ENCODE measurements around the gene CKB.

Gene CKB

DNA sequence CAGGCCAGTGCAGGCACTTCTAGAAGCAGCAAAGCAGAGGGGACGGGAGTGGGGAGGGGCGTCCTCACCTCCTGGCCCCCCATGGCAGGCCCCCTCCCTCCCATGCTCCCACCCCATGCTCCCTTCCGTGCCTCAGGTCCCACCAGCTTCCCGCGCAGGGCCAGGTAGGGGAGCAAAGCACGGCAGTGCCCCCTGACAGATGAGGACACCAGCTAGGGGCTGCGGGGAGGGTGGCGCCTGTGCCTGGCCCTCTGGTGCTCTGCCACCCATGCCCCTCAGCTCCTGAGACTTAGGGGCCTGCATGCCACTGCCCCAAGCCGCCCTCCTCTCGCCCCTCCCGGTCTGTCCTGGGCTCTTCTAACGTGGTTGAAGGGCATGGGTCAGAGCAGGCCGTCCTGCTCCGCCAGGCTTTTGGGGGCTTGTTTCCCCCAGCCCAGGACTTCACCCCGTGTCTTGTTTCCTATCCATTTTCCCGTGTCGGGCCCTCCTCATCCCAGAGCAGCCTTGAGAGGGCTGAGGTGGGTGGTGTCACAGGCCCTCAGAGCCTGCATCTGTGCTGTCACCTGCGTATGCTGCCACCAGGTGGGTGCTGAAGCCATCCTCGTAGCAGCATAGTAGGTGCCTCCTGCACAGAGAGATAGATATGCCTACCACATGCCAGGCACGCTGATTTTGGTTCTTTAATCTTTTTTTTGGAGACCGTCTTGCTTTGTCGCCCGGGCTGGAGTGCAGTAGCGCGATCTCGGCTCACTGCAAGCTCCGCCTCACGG is 16.6 kb upstream of the CKB start:
- in situ Hi-C loops (cut with HindIII; ENCODE audit: low sequenced_read_pairs), result no loop called here

DNA sequence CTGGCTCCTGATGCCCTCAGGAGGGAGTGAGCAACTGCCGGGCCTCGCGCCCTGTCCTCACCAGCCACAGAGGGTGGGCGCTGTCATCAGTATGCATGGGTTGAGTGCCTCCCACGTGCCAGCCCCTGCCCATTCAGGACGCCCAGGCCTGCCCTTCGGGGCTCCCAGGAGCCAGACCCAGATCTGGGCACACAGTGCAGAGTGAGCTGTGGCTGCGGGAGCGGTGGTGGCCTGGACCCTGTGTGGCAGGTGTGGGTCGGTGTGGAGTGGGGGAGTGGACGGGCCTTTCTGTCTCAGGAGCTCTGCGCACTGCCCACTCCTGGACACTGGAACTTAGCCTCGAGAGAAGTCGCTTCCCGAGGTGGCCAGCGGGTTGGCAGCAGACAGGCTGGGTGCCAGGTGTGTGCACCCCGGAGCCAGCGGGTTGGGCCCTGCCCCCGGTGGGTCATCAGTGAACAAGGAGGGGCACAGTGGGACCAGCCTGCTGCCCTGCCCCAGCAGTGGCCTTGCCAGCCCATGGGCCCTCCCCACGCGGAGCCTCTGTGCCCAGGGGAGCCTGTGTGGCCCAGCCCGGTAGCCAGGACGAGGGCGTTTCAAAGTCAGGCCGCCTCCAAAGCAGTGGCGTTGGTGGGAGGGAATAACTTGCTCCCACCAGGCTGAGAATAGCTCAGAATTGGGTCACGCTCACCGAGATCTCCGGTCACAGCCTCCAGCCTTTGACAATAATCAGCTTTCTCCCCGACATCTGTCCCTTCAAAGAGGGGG is 15.8 kb upstream of the CKB start:
- in situ Hi-C loops (cut with HindIII; ENCODE audit: low sequenced_read_pairs), result no loop called here

DNA sequence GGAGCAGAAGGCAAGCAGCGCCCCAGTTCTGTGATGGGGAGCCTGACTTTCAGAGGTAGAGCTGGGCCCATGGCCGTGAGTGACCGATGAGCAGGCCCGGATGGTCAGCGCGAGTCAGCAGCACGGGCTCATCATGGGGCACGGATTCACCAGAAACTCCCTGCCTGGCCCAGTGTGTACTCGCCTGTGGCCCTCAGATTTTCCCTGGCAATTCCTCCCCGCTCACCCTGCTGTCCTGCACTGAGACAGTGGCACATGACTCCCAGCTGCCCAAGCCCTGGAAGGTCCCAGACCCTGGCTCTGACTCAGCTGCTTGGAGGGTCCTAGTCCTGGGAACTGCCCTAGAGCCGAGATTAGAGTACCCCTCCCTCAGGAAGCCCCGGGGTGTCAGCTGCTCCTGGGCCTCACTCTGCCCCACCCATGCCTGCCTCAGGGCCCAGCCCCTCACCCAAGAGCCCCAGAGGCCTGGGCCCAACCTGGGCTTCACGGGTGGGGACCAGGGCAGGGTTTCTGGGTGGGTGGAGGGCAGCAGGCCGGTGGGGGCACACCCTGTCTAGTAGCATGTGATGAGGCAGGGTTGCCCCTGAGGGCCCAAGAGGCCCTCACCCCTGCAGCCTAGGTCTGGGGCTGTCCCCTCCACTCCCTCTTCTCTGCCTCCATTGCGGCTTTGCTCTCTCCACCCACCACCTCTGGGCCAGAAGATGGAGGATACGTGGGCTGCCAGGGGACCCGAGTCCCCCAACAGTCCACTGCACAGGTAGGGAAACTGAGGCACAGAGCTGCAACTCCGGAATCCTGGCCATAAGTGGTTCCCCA is 14.8 kb upstream of the CKB start:
- in situ Hi-C loops (cut with HindIII; ENCODE audit: low sequenced_read_pairs), result no loop called here

DNA sequence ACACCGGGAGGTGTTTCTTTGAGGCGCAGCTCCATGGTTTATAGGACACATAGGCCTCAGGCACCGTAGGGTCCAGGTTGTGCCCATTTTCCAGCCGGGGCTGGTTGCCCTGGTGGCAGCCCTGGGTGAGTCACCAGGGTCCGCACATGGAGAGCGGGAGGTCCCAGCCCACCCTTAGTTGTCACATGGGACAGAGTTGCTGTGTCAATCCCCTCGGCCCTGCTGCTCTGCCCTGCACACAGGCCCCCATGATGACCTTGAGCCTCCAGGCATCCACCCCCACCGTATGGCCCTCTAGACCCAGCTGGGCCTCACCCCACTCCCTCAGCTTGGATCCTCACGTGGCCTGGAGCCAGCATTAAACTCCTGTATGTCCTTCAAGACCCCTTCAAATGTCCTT is 14.1 kb upstream of the CKB start:
- in situ Hi-C loops (cut with HindIII; ENCODE audit: low sequenced_read_pairs), result no loop called here

DNA sequence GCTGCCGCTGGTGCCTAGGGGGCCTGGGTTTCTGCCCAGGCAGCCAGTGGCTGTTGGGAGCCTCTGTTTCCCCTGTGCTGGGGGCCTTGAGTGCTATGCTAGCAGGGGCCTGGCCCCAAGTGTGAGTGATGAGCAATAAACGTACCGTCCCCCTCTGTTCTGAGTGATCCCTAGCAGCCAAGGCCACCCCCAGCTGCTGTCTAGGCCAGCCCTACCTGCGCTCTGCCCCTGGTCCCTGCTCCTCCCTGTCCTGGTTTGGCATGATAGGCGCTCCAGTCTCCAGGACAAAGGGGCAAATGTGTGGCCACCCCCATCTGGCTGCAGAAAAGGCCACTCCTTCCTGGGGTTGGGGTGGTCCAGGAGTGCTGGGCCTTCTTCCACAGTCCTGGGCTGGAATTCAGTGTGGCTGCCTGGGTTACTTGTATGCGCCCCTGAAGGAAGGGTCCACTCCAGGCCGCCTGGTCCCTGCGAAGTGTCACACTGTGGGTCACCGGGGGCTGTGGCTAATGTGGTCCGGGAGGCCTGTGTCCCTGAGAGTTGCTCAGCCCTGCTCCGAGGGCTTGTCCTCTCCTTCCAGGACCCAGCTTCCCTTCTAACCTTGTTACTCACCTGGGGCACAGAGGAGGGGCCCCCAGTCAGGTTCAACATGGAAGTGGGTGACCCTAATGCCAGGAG is 13.4 kb upstream of the CKB start:
- in situ Hi-C loops (cut with HindIII; ENCODE audit: low sequenced_read_pairs), result no loop called here

DNA sequence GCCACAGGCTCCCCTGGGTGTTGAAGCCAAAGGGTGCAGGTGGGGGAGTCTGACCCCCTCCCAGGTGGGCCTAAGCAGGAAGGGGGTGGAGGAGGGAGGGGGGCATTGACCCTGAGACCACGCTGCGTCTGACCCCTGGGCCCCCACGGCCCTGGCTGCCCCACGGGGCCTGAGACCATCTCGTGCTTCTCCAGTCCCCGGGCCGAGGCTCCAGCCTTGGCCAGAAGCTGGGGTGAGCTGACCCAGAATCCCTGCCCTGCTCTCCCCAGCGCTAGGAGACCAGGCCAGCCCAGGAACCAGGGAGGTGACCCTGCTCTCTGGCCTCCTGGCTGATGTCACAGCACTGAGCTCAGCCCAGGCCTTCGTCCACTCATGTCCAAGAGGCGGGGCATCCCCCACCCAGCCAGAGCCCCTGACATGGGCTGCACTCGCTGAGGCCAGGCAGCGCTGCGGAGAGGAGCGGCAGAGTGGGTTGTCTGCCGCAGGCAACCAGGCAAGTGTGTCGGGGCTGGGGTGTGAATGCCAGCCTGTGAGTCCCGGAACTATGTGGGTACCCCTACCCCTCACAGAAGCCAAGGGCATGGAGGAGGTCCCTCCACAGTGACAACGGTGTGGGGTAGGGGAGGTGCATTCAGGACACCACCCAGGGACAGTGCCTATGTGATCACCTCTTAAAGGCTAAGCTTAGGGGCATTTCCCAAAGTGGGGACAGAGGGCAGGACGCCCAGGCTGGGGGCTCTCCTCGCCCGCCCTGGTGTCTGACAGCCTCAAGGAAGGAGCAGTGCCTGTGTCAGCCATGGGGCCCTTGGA is 12.7 kb upstream of the CKB start:
- in situ Hi-C loops (cut with HindIII; ENCODE audit: low sequenced_read_pairs), result no loop called here

DNA sequence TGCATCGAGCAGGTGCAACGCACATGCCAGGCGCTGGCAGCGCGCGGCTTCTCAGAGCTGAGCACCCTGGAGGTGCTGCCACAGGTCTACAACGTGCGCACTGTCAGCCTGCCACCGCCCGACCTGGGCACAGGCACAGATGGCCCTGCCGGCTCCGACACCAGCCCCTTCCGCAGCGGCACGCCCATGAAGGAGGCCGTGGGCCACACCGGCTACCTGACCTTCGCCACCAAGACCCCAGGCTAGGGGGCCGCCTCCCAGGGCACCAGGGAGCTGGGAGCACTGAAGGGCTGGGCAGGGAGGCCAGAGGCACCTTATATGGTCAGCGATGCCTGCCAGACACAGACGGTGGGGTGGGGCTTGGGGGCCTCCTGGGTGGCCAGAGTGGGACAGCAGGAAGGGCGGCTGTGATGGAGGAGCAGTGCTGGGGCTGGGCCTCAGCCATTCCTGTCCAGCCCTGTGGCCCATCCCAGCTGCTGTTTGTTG is 12.0 kb upstream of the CKB start:
- in situ Hi-C loops (cut with HindIII; ENCODE audit: low sequenced_read_pairs), result no loop called here

DNA sequence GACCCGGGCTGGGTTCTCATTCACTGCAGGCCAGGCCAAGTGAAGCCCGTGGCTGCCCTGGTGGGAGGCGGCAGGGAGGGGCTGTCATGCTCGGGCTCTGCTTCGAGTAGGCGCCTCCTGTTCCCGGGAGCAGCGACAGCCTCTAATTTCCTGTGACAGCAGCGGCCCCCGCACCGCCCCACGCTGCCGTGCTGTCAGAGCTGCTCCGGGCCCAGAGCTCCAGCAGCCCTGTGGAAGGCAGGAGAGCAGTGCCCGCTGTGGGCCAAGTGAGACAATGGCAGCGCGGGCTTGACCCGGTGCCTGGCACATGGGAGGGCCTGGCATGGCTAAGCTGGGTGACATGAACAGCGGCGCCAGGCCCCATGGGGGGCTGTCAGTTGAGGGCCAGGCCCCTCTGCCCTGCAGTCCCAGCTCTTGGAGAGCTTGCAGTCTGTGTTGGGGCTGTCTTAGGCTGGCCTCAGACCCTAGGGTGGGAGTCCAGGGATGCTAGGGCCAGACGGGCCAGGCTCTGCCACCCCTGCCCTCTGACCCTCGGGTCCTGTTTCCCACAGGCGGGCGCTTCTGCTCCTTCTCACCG is 11.5 kb upstream of the CKB start:
- in situ Hi-C loops (cut with HindIII; ENCODE audit: low sequenced_read_pairs), result no loop called here

DNA sequence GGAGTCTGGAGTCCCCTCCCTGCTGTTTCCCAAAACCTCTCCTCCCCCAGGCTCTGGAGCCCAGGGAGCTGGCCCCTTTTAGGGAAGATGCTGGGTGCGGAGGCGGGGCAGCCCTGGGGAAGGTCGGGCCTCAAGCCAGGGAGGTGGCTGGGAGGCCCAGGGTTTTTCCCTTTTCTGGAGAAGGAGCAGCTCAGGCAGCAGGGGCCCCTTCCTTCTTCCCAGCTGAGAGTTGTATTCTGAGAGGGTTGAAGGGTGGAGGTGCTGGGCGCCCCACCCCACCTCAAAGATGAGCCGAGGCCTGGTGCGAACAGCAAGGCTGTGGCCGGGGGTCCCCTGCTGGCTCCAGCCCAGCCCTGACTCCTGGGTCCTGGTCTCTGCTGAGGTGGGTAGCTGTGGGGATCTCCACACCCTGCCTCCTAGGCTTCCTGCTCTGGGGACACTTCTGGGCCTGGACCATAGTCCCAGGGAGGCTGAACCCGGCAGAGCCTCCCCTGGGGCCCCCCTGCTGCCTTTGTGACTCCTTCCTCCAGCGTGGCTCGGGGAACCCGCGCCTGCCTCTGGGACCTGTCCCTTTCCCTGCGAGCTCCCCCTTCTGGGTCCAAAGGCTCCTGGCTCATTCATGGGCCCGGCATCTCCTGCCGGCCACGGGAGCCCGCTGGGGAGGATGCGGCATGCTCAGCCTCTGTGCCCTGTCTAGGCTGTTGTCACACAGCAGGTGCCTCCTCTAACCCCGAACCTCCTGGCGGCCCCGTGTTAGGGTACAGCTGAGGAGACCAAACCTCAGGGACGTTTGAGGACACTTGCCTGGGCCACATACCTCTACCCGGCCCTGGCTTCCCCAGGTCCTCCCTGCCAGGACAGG is 10.7 kb upstream of the CKB start:
- in situ Hi-C loops (cut with HindIII; ENCODE audit: low sequenced_read_pairs), result no loop called here

DNA sequence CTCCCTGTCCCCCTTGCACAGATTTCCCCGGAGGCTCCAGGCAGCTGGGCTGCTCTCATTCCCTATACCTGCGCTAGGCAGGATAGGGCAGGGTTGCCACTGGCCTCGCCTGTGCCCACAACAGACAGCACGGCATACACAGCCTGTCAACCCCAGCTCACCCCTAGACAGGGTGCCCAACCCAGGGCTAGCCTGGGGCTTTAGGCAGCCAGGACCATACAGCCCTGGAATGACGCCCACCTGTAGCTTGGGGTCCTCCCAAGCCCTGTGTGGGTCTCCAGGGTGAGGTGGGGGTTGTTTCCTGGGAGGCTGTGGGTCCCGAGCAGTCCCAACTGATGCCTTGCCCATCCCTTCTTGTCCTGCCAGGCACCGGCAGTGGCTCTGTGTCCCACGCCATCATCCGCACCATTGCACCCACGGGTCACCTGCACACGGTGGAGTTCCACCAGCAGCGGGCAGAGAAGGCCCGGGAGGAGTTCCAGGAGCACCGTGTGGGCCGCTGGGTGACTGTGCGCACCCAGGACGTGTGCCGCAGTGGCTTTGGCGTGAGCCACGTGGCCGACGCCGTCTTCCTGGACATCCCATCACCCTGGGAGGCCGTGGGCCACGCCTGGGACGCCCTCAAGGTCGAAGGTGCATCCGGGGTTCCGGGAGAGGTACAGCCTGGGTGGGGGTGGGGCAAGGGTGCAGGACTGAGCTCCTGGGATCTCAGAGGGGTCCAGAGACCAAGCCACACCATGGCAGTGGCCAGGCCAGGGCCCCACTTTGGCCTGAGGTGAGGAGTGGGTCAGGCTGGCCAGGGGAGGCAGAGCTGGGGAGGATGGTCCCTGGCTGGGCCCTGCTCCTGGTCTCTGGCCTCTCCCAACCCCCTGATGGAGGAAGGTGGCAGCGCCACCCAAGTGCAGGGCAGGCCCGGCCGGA is 9.8 kb upstream of the CKB start:
- in situ Hi-C loops (cut with HindIII; ENCODE audit: low sequenced_read_pairs), result no loop called here

DNA sequence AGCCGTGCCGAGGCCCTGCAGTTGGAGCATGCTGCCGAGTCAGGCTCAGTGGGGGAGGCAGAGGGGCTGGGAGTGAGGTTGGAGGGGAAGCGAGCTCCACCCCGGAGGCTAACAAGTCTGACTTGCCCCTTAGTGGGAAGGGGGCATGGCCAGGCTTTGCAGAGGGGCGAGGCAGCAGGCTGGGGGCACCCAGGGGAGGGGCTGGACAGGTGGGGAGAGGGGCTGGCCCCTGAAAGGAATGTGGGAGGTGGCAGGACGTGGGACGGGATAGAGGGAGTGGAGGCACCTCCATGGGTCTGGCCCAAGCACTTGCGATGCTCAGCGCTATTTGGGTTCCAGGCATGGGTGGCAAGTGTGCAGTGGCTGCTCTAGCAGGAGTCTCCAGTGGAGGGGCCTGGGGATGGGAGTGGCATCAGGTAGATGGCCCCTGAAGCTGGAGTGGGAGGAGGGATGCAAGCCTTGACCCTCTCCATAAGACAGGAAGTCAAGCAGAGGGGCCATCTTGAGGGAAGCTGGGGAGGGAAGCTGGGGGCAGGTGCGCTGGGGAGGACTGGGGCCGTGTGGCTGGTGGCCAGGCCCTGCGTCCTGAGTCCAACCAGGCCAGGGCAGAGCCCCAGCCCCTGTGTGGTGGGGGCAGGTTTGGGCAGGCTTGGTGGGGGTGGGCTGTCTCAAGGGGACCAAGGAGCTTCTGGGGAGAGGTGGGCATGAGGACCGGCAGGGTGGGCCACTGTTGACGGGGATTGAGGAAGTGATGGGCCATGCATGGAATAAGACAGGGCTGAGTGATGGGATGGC is 9.0 kb upstream of the CKB start:
- in situ Hi-C loops (cut with HindIII; ENCODE audit: low sequenced_read_pairs), result no loop called here

DNA sequence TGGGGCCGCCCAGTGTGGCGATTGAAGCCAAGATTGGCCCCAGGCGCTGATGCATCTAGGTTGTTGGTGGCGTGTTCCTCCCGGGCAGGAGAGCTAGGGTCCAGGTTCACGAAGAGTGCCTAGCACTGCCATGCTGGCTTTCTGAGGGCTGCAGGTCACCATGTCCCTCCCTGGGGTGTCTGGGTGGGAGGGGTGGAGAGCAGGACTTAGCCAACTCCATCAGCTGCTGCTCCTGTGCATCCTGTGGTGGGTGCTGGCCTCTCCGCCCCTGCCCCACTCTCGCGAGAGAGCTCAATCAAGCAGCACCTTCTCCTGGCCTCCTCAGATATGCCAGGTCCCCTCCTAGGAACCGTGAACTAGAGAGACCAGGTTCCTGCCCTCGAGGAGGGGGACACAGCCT is 8.2 kb upstream of the CKB start:
- in situ Hi-C loops (cut with HindIII; ENCODE audit: low sequenced_read_pairs), result no loop called here

DNA sequence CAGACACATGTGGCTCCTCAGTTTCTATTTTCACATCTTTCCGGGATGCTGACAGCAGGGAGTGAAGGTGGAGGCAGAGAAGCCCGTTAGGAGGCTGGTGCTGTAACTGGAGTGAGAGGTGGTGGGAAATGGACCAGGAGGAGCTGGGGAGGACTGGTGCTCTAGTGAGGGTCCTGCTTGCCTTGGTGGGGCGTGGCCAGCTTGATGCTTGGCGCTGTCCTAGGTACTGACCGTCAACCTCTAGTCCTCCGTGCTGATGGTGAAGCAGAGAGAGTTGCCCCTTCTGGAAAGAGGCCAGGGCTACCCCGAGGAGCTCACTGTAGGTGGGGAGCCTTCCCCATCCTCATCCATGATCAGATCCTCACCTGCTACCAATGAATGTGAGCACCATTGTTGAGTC is 7.8 kb upstream of the CKB start:
- in situ Hi-C loops (cut with HindIII; ENCODE audit: low sequenced_read_pairs), result no loop called here

DNA sequence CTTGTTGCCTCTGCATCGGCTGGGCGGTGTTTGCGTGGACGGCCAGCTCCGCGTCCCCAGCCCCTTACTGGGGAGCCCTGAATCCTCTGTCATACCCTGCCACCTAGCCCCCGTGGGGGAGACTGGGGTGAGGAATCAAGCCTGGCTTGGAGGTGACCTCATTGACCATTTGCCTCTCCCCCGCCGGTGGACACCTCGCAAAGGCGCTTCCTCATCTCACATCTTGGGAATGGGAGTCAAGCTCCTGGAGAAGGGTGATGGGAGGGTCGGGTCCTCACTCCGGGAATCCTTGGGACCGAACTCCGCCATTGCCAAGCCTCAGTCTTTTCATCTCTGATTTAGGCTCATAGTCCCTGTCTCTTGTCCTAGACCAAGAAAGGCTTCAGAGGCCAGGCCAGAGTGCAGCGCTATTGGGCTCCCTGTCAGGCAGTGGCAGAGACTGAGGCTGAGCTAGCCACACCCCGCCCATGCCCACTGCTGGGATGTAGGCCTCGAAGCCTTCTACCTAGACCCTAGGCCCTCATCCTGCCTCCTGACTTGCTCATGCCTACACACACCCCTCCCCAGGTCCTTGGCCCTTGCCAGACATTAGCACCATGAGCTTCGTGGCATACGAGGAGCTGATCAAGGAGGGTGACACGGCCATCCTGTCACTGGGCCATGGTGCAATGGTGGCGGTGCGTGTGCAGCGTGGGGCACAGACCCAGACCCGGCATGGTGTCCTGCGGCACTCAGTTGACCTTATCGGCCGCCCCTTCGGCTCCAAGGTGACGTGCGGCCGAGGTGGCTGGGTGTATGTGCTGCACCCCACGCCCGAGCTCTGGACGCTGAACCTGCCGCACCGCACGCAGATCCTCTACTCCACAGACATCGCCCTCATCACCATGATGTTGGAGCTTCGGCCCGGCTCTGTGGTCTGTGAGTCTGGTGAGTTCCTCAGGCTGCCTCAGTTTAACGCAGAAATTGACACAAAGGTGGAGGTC is 7.0 kb upstream of the CKB start:
- in situ Hi-C loops (cut with HindIII; ENCODE audit: low sequenced_read_pairs), result no loop called here

DNA sequence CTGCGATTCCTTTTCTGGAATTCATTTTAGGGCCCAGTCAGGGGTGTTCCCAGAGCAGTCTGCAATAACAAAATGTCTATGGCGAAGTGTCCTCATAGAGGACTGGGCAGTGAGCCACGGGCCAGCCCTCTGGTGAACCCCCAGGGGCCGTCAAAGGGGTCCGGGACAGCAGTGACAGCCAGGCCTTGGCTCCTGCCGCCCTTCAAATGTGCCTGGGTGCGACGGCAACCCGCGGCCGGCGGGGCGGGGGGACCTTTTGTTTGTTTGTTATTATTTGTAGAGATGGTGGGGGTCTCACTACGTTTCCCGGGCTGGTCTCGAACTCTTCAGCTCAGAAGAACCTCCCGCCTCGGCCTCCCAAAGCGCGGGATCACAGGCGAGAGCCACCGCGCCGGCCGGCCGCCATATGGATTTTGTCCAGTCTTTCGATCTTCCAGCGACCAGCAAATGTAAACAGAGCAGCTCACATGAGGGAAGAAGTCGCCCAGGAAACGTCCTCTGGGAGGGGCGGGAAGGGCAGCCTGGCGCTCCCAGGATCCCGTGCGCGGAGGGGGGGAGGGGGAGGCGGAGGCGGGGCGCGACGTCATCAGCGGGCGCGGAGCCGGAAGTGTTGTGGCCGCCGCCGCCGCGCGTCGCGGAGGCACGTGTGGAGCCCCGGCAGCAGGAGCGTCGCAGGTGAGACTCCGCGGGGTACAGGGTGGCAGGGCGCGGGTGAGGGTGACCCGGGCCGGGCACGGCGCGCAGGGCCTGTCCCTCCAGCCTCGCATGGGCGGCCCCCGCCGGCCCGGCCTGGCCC is 6.2 kb upstream of the CKB start, which contains the start of gene TRMT61A:
TRMT61A (plus strand) TSS at position 610 of the 796 bp plus-strand sequence. CDS start 783 bp downstream, outside the sequence.
- in situ Hi-C loops (cut with HindIII; ENCODE audit: low sequenced_read_pairs), result no loop called here

Measured in endothelial cell of hepatic sinusoid (primary cell).